ENCODE data around the gene RBM5. TPM values are rescaled to one million over a fixed set of nuclear protein-coding genes. Genes with fewer than 3 reads are reported as not detected.

Gene RBM5
- total RNA-seq, 1 donor: 150 TPM

DNA sequence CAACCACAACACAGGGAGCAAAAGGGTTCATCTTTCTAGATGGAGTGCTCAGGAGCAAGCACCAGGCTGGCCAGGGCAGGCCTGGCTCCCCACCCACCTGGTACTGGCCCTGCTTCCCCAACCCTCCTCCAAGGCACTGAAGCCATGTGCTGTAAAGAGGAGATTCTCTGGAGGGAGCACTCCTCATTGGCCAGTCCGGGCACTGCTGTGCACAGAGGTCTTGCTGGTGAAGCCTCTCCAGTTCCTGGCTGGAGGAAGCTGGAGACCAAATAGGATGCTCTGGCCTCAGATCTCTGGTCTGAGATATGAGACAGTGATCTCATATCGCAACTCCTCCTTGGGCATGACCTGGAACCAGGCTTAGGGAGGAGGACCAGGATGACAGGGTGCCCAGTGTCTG, 58.7 kb downstream of the RBM5 start:
- H4K20me1 ChIP-seq (ENCODE audit: insufficient read depth, low read length): no peaks in the 10 kb centered on the region
- no peaks in the 10 kb centered on the region for H3K9me3 ChIP-seq (ENCODE audit: low read depth, low read length)
- H3K4me1 ChIP-seq (ENCODE audit: insufficient read depth, low read length): no peaks in the 10 kb centered on the region
- no peaks in the 10 kb centered on the region for H3K27me3 ChIP-seq (ENCODE audit: insufficient read depth, low read length)
- H3K4me3 ChIP-seq (ENCODE audit: insufficient read depth, low read length): no peak overlapping the region
- no peak overlapping the region for H2AFZ ChIP-seq (ENCODE audit: low read length)
- no peaks in the 10 kb centered on the region for H3K36me3 ChIP-seq (ENCODE audit: insufficient read depth, low read length)
- TF ChIP-seq, protein P1, sequence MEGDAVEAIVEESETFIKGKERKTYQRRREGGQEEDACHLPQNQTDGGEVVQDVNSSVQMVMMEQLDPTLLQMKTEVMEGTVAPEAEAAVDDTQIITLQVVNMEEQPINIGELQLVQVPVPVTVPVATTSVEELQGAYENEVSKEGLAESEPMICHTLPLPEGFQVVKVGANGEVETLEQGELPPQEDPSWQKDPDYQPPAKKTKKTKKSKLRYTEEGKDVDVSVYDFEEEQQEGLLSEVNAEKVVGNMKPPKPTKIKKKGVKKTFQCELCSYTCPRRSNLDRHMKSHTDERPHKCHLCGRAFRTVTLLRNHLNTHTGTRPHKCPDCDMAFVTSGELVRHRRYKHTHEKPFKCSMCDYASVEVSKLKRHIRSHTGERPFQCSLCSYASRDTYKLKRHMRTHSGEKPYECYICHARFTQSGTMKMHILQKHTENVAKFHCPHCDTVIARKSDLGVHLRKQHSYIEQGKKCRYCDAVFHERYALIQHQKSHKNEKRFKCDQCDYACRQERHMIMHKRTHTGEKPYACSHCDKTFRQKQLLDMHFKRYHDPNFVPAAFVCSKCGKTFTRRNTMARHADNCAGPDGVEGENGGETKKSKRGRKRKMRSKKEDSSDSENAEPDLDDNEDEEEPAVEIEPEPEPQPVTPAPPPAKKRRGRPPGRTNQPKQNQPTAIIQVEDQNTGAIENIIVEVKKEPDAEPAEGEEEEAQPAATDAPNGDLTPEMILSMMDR (IDR thresholded peaks at IDR 0.05; ENCODE audit: extremely low read depth, low read depth, low read length): no peak
- H3K4me2 ChIP-seq (ENCODE audit: insufficient read depth, low read length): no peak overlapping the region
- H3K79me2 ChIP-seq (ENCODE audit: insufficient read depth, low read length): no peaks in the 10 kb centered on the region
- no peak overlapping the region for H3K27ac ChIP-seq (ENCODE audit: low read depth, low read length)
- no peak for DNase-seq (ENCODE audit: insufficient read length, low spot score, missing footprints)

DNA sequence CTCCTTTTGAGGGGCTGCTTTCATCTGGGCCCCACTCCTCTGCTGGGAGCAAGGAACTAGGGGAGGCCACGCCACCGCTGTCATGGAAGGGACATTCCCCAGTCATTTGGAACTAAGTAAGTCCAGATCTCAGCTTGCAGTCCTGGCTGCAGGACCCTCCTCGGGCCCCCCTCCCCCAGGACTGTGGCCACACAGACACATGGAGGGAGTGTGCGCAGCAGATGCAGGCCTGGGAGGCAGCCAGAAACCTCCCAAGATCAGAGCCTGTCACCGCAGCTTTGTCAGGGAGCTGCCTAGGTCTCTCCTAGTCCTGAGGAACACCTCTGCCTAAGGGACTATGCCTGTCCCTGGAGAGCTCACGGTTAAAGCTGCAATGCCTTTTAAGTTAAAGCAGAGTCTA, 59.1 kb downstream of the RBM5 start:
- H3K4me3 ChIP-seq (ENCODE audit: insufficient read depth, low read length): no peak overlapping the region
- no peak for DNase-seq (ENCODE audit: insufficient read length, low spot score, missing footprints)

DNA sequence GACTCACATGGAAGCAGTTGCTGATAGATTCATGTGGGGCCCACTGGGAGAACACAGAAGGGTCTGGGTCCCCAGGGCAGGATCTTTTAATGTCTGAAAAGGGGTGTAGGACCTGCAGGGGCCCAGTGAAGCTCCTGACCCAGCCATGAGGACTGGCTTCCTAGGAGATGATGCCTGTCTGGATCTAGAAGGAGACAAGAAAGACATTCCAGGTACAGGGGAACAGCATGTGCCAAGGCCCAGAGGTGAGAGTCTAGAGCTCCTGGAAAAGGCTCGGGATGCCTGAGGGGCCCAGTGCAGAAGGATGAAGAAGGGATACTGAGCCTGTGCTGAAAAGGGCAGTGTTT, 61.7 kb downstream of the RBM5 start:
- Histone ChIP-seq H3K4me2 (ENCODE audit: insufficient read depth, low read length) (no peak overlapping the region), H3K36me3 (ENCODE audit: insufficient read depth, low read length) (no peaks in the 10 kb centered on the region), H3K27ac (ENCODE audit: low read depth, low read length) (no peak overlapping the region), H3K79me2 (ENCODE audit: insufficient read depth, low read length) (no peaks in the 10 kb centered on the region), H3K27me3 (ENCODE audit: insufficient read depth, low read length) (peaks cover 8% of the 10 kb centered on the region), H3K4me3 (ENCODE audit: insufficient read depth, low read length) (no peak overlapping the region), H3K4me1 (ENCODE audit: insufficient read depth, low read length) (no peaks in the 10 kb centered on the region), H4K20me1 (ENCODE audit: insufficient read depth, low read length) (no peaks in the 10 kb centered on the region), H3K9me3 (ENCODE audit: low read depth, low read length) (no peaks in the 10 kb centered on the region), H2AFZ (ENCODE audit: low read length) (no peak overlapping the region)
- TF ChIP-seq, protein P1 (IDR thresholded peaks at IDR 0.05; ENCODE audit: extremely low read depth, low read depth, low read length): no peak
- no peak for DNase-seq (ENCODE audit: insufficient read length, low spot score, missing footprints)

More for the DNA sequence above, 59.1 kb downstream of the RBM5 start:
- TF ChIP-seq, protein P1 (IDR thresholded peaks at IDR 0.05; ENCODE audit: extremely low read depth, low read depth, low read length): no peak
- Histone ChIP-seq H3K79me2 (ENCODE audit: insufficient read depth, low read length) (no peaks in the 10 kb centered on the region), H3K27ac (ENCODE audit: low read depth, low read length) (no peak overlapping the region), H3K9me3 (ENCODE audit: low read depth, low read length) (no peaks in the 10 kb centered on the region), H3K4me2 (ENCODE audit: insufficient read depth, low read length) (no peak overlapping the region), H3K4me1 (ENCODE audit: insufficient read depth, low read length) (no peaks in the 10 kb centered on the region), H3K36me3 (ENCODE audit: insufficient read depth, low read length) (no peaks in the 10 kb centered on the region), H3K27me3 (ENCODE audit: insufficient read depth, low read length) (no peaks in the 10 kb centered on the region), H4K20me1 (ENCODE audit: insufficient read depth, low read length) (no peaks in the 10 kb centered on the region), H2AFZ (ENCODE audit: low read length) (no peak overlapping the region)

DNA sequence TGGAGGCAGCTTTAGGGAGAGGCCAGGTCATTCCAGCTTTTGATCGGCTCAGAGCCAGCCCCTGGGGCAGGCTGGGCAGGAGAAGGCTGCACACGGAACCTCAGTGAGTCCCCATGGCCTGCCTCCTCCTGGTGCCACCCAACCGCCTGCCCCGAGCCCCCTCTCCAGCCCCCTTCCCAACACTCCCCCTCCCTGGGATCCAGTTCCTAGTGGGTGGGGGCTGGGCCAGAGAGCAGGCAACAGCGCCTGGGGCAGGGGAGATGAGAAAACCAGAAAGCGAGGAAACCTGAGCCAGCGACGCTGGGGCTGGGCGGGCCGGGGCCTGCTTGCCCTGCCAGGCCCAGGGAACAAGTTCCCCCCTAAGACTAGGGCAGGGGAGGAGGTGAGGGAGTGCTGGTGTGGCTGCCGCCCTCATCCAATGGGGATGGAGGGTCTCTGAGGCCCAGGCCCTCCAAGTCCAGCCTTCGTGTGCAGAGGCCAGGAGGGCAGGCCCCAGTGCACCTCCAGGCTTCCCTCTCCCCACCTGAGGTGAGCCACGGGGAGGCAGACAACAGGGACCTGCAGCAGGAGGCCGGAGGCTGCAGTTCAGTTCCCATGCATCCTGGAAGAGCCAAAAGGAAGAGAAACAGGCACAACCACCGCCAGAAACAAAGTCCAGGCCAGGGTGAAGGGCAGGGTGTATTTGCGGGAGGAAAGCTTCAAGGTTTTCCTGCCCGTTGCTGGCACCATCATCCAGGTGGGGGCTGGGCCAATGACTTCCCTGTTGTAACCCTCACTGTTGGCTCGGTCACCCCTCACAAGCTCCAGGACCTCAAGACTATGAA, 62.4 kb downstream of the RBM5 start:
- DNase-seq (ENCODE audit: insufficient read length, low spot score, missing footprints): no peak
- H3K27ac ChIP-seq (ENCODE audit: low read depth, low read length): no peak overlapping the region
- no peak overlapping the region for H3K4me3 ChIP-seq (ENCODE audit: insufficient read depth, low read length)
- no peaks in the 10 kb centered on the region for H3K36me3 ChIP-seq (ENCODE audit: insufficient read depth, low read length)
- H3K4me2 ChIP-seq (ENCODE audit: insufficient read depth, low read length): no peak overlapping the region
- no peak overlapping the region for H2AFZ ChIP-seq (ENCODE audit: low read length)
- peaks cover 8% of the 10 kb centered on the region for H3K27me3 ChIP-seq (ENCODE audit: insufficient read depth, low read length)
- H4K20me1 ChIP-seq (ENCODE audit: insufficient read depth, low read length): no peaks in the 10 kb centered on the region
- no peaks in the 10 kb centered on the region for H3K4me1 ChIP-seq (ENCODE audit: insufficient read depth, low read length)
- TF ChIP-seq, protein P1 (IDR thresholded peaks at IDR 0.05; ENCODE audit: extremely low read depth, low read depth, low read length): no peak
- peaks cover 7% of the 10 kb centered on the region for H3K79me2 ChIP-seq (ENCODE audit: insufficient read depth, low read length)
- no peaks in the 10 kb centered on the region for H3K9me3 ChIP-seq (ENCODE audit: low read depth, low read length)
